Tibial nerve (tissue), 4 donors: ENCODE data around the gene PLXNC1. TPM values are rescaled to one million over a fixed set of nuclear protein-coding genes. Genes with fewer than 3 reads are reported as not detected.

Experiments used
- DNase-seq, 2 donors: peaks; one replicate each; pipeline ENCODE4 v3.0.0-alpha.2; 2019; ENCODE audit warnings: low spot score in 2 of 2
- H3K27ac ChIP-seq, 4 donors: fragments of 200-600 bp; sonication (generic) in 3 of 4; one replicate each; pipeline ENCODE4 v1.5.1; 2017 to 2019; ENCODE audit warnings: mild to moderate bottlenecking in 1 of 4
- H3K27me3 ChIP-seq, 2 donors: fragments of 200-600 bp; sonication (generic) in 1 of 2; one replicate each; pipeline versions ENCODE4 v1.5.1 to v1.6.0; 2017 to 2019
- H3K36me3 ChIP-seq, 3 donors: fragments of 200-600 bp; sonication (generic); one replicate each; pipeline ENCODE4 v1.5.1; 2018 to 2019
- H3K4me1 ChIP-seq, 4 donors: fragments of 200-600 bp; sonication (generic) in 3 of 4; one replicate each; pipeline ENCODE4 v1.5.1; 2017 to 2019
- H3K4me3 ChIP-seq, 4 donors: fragments of 200-600 bp; sonication (generic) in 3 of 4; one replicate each; pipeline ENCODE4 v1.5.1; 2017 to 2019; ENCODE audit warnings: mild to moderate bottlenecking in 1 of 4, moderate library complexity in 1 of 4
- H3K9me3 ChIP-seq, 4 donors: fragments of 200-600 bp; sonication (generic) in 3 of 4; one replicate each; pipeline ENCODE4 v1.5.1; 2017 to 2019
- EP300 ChIP-seq, 2 donors: sonication (generic); formaldehyde crosslinking; IDR thresholded peaks; one replicate each; pipeline ENCODE4 v1.6.1; 2017; ENCODE audit warnings: antibody characterized with exemption in 2 of 2, mild to moderate bottlenecking in 1 of 2
- POLR2A ChIP-seq, 2 donors: fragments of 450-650 bp; IDR thresholded peaks; one replicate each; pipeline ENCODE4 v1.6.1; 2017; ENCODE audit warnings: antibody characterized with exemption in 2 of 2, mild to moderate bottlenecking in 2 of 2, moderate library complexity in 2 of 2
- WGBS, 2 donors: methylation state at CpG; one replicate each; pipeline ENCODE4 v1.1.5; 2018; 5-methylcytosine and 5-hydroxymethylcytosine counted together
- total RNA-seq, 4 donors: library from RNA; depleted of rRNA; stranded (reverse); fragments of >200 nt; gene quantifications; one replicate each; pipeline ENCODE4 v1.1.0, GENCODE V29; 2016
- TF ChIP-seq, protein P1 (sequence below), 5 experiments: fragments of 200-600 bp in 3 of 5; fragments of 450-650 bp in 2 of 5; sonication (generic) in 3 of 5; IDR thresholded peaks; one replicate each; pipeline ENCODE4 v1.5.1; 2016 to 2019; ENCODE audit warnings: antibody characterized with exemption in 5 of 5, mild to moderate bottlenecking in 3 of 5, moderate library complexity in 2 of 5

PLXNC1 gene
- total RNA-seq, 4 donors from 2014 or later, result 9.0 to 20.8 (median 11.4) TPM

DNA sequence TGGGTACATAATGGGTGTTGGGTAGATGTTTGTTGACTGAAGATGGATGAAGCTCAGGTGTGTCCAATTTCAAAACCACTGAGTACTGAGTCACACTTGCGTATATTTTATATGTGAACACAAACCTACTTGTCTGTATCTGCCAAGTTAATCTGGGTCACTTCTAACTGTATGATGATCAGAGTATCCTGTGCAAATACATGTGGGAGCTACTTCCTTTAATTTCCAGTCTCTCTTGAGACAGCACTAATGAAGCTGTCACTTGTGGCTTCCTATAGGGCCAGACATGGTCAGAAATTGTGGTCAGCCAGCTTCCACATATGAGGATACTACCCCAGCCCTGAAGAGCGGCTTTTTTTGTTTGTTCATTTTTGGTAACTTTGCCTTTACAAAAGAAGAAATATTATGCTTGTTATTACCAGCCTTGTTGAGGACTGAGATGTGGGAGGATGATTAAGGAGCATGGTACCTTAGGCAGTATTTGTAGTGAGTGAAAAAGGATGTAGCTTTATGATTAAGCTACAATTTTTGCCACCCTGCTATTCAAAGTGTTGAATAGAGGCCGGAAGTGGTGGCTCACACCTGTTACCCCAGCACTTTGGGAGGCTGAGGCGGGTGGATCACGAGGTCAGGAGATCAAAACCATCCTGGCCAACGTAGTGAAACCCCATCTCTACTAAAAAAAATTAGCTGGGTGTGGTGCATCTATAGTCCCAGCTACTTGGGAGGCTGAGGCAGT lies 32.4 kb downstream of the PLXNC1 start:
- no peak overlapping the region for H3K27ac ChIP-seq
- H3K36me3 ChIP-seq, result no peaks in the 10 kb centered on the region
- 84% methylated on average over 6 of the region's 6 CpGs for WGBS, 2 donors
- H3K9me3 ChIP-seq, result peaks cover 0 to 15% (median 0%) of the 10 kb centered on the region in 4 donors
- no peak overlapping the region for H3K4me3 ChIP-seq
- H3K27me3 ChIP-seq, result no peaks in the 10 kb centered on the region
- TF ChIP-seq, protein P1, sequence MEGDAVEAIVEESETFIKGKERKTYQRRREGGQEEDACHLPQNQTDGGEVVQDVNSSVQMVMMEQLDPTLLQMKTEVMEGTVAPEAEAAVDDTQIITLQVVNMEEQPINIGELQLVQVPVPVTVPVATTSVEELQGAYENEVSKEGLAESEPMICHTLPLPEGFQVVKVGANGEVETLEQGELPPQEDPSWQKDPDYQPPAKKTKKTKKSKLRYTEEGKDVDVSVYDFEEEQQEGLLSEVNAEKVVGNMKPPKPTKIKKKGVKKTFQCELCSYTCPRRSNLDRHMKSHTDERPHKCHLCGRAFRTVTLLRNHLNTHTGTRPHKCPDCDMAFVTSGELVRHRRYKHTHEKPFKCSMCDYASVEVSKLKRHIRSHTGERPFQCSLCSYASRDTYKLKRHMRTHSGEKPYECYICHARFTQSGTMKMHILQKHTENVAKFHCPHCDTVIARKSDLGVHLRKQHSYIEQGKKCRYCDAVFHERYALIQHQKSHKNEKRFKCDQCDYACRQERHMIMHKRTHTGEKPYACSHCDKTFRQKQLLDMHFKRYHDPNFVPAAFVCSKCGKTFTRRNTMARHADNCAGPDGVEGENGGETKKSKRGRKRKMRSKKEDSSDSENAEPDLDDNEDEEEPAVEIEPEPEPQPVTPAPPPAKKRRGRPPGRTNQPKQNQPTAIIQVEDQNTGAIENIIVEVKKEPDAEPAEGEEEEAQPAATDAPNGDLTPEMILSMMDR (IDR thresholded peaks at IDR 0.05), result no peak
- no peak for TF ChIP-seq EP300 (IDR thresholded peaks at IDR 0.05)
- no peak for TF ChIP-seq POLR2A (IDR thresholded peaks at IDR 0.05)
- H3K4me1 ChIP-seq, result peaks cover 0 to under 1% (median 0%) of the 10 kb centered on the region in 4 donors
- DNase-seq, result no peak

GRCh38 chr12:94182986-94183707 lies 34.8 kb downstream of the PLXNC1 start:
- no peak overlapping the region for H3K27ac ChIP-seq
- no peak for TF ChIP-seq POLR2A (IDR thresholded peaks at IDR 0.05)
- TF ChIP-seq, protein P1 (IDR thresholded peaks at IDR 0.05), result no peak
- TF ChIP-seq EP300 (IDR thresholded peaks at IDR 0.05), result no peak
- peaks cover 0 to 6% (median 0%) of the 10 kb centered on the region in 4 donors for H3K9me3 ChIP-seq
- H3K27me3 ChIP-seq, result no peaks in the 10 kb centered on the region
- H3K4me1 ChIP-seq, result peaks cover 0 to 14% (median 0%) of the 10 kb centered on the region in 4 donors
- WGBS, 2 donors, result 71 to 84% methylated on average over 5 of the region's 5 CpGs
- DNase-seq, result no peak
- H3K4me3 ChIP-seq, result no peak overlapping the region
- H3K36me3 ChIP-seq, result no peaks in the 10 kb centered on the region

- no peak overlapping the region for H3K27ac ChIP-seq
- no peaks in the 10 kb centered on the region for H3K36me3 ChIP-seq
- WGBS, 2 donors, result 90 to 93% methylated on average over 9 of the region's 9 CpGs
- peaks cover 0 to 14% (median 0%) of the 10 kb centered on the region in 4 donors for H3K4me1 ChIP-seq
- DNase-seq, result no peak
- H3K9me3 ChIP-seq, result no peaks in the 10 kb centered on the region
- H3K4me3 ChIP-seq, result no peak overlapping the region
- H3K27me3 ChIP-seq, result no peaks in the 10 kb centered on the region
- TF ChIP-seq POLR2A (IDR thresholded peaks at IDR 0.05), result no peak
- no peak for TF ChIP-seq EP300 (IDR thresholded peaks at IDR 0.05)
- TF ChIP-seq, protein P1 (IDR thresholded peaks at IDR 0.05), result no peak
Observed at GRCh38 chr12:94183708-94184379, 35.5 kb downstream of the PLXNC1 start.

- TF ChIP-seq EP300 (IDR thresholded peaks at IDR 0.05) (no peak), POLR2A (IDR thresholded peaks at IDR 0.05) (no peak)
- TF ChIP-seq, protein P1 (IDR thresholded peaks at IDR 0.05), result no peak
- H3K27me3 ChIP-seq, result no peaks in the 10 kb centered on the region
- 82 to 89% methylated on average over 7 of the region's 7 CpGs for WGBS, 2 donors
Observed at GRCh38 chr12:94184995-94185719, 36.8 kb downstream of the PLXNC1 start.

More at GRCh38 chr12:94184995-94185719, 36.8 kb downstream of the PLXNC1 start:
- H3K4me3 ChIP-seq, result no peak overlapping the region
- no peaks in the 10 kb centered on the region for H3K9me3 ChIP-seq
- DNase-seq, result no peak
- peaks cover 0 to 14% (median 0%) of the 10 kb centered on the region in 4 donors for H3K4me1 ChIP-seq
- no peaks in the 10 kb centered on the region for H3K36me3 ChIP-seq
- no peak overlapping the region for H3K27ac ChIP-seq
